Measurements from ENCODE around the gene FAM3A. TPM values are rescaled to one million over a fixed set of nuclear protein-coding genes. Genes with fewer than 3 reads are reported as not detected.
A peak's percentile ranks its signal among the peaks of the same experiment; 100 is the strongest.

The FAM3A gene
- total and polyA plus RNA-seq, 9 of the 15 experiments (the other 6 are each of a cell fraction or from before 2014, with no cell fraction given), result 0.75 to 70.6 (median 27.0) TPM

- TF ChIP-seq MTA1 (IDR thresholded peaks at IDR 0.05; ENCODE audit: borderline replicate concordance) (no peak), NKRF (IDR thresholded peaks at IDR 0.05; ENCODE audit: borderline replicate concordance) (no peak), ZNF263 (CRISPR knock-in tag; IDR thresholded peaks at IDR 0.05; ENCODE audit: borderline replicate concordance) (peak; percentile 74; the same call in 1 of the 2 replicates), TAF1 (IDR thresholded peaks at IDR 0.05; ENCODE audit: control insufficient read depth, extremely low read depth, insufficient read depth, low read length, severe bottlenecking) (peak; percentile 57), ZFP91 (CRISPR knock-in tag; IDR thresholded peaks at IDR 0.05) (no peak), ZNF184 (CRISPR knock-in tag; IDR thresholded peaks at IDR 0.05) (no peak), DEAF1 (CRISPR knock-in tag; IDR thresholded peaks at IDR 0.05) (no peak), OTX1 (CRISPR knock-in tag; IDR thresholded peaks at IDR 0.05) (no peak), NFE2 (IDR thresholded peaks at IDR 0.05; ENCODE audit: low read depth) (no peak), E2F1 (CRISPR knock-in tag; IDR thresholded peaks at IDR 0.05) (0 out of 2 replicates have a peak, but pooled peaks have one; percentile 34), TSC22D4 (tag; IDR thresholded peaks at IDR 0.05) (no peak), POLR2A (conservative IDR thresholded peaks at IDR 0.05) (peak; percentile 69), NFXL1 (CRISPR knock-in tag; IDR thresholded peaks at IDR 0.05) (no peak), ZBTB9 (CRISPR knock-in tag; IDR thresholded peaks at IDR 0.05) (peak; percentile 27; the same call in 1 of the 2 replicates), PHF8 (IDR thresholded peaks at IDR 0.05; ENCODE audit: borderline replicate concordance, low read length) (peak; percentile 64; the same call in 1 of the 2 replicates), BDP1 (IDR thresholded peaks at IDR 0.05; ENCODE audit: insufficient read depth, insufficient read length) (no peak), KAT7 (CRISPR knock-in tag; IDR thresholded peaks at IDR 0.05; ENCODE audit: borderline replicate concordance) (0 out of 2 replicates have a peak, but pooled peaks have one; percentile 33), SIN3A (IDR thresholded peaks at IDR 0.05; ENCODE audit: borderline replicate concordance in 2 of 2, control insufficient read depth in 1 of 2, low read depth in 2 of 2, low read length in 2 of 2) (0 out of 4 replicates have a peak, but pooled peaks of 1 of the 2 experiments have one; percentile 19), NUFIP1 (IDR thresholded peaks at IDR 0.05; ENCODE audit: partially characterized antibody) (no peak)
These were observed 30.6 kb upstream of the FAM3A start, which contains the start of gene G6PD (continued) for GRCh38 chrX:154546354-154547244.
